Hematopoietic multipotent progenitor cell treated with erythropoietin and hydrocortisone succinate and interleukin-3 and kit ligand, for 8 days (in vitro differentiated cells): Measurements from ENCODE around the gene SYT1.
"Not testable (repeated sequence)": the region's sequence is repeated elsewhere in the genome, so short reads cannot be mapped to it uniquely, and the experiment has no call there.

Experiments
- DNase-seq: peaks from one replicate; pipeline ENCODE4 v3.0.0-alpha.2; 2015

The SYT1 gene

GRCh38 chr12:79156846-79157463 is 292.4 kb downstream of the SYT1 start:
- DNase-seq = no peak

- DNase-seq = no peak
Measured at GRCh38 chr12:79161249-79161934, 296.8 kb downstream of the SYT1 start.

GRCh38 chr12:79162147-79162772 is 297.7 kb downstream of the SYT1 start:
- DNase-seq = no peak

- no peak for DNase-seq
Measured at GRCh38 chr12:79162948-79163347, 298.4 kb downstream of the SYT1 start.

- DNase-seq = no peak
Measured at GRCh38 chr12:79164890-79165289, 300.3 kb downstream of the SYT1 start.

GRCh38 chr12:79168687-79169086 is 304.1 kb downstream of the SYT1 start:
- no peak for DNase-seq

GRCh38 chr12:79174626-79175025 is 310.1 kb downstream of the SYT1 start:
- no peak for DNase-seq

- DNase-seq = no peak
Measured at GRCh38 chr12:79183003-79183402, 318.4 kb downstream of the SYT1 start.

- no peak for DNase-seq
Measured at GRCh38 chr12:79183926-79184325, 319.4 kb downstream of the SYT1 start.

GRCh38 chr12:79186506-79186905 is 321.9 kb downstream of the SYT1 start:
- no peak for DNase-seq

- DNase-seq = no peak
Measured at GRCh38 chr12:79187032-79187431, 322.5 kb downstream of the SYT1 start.

GRCh38 chr12:79191391-79191790 is 326.8 kb downstream of the SYT1 start:
- DNase-seq = no peak

GRCh38 chr12:79194595-79194994 is 330.0 kb downstream of the SYT1 start:
- no peak for DNase-seq

- no peak for DNase-seq
Measured at GRCh38 chr12:79199166-79199565, 334.6 kb downstream of the SYT1 start.

- DNase-seq = no peak
Measured at GRCh38 chr12:79200176-79200575, 335.6 kb downstream of the SYT1 start.

GRCh38 chr12:79203058-79203647 is 338.6 kb downstream of the SYT1 start:
- no peak for DNase-seq

- no peak for DNase-seq
Measured at GRCh38 chr12:79206871-79207270, 342.3 kb downstream of the SYT1 start.

- DNase-seq = not testable (repeated sequence)
Measured at GRCh38 chr12:79210403-79210802, 345.8 kb downstream of the SYT1 start.

GRCh38 chr12:79217306-79217705 is 352.7 kb downstream of the SYT1 start:
- no peak for DNase-seq

GRCh38 chr12:79223210-79223609 is 358.6 kb downstream of the SYT1 start:
- DNase-seq = no peak

- no peak for DNase-seq
Measured at GRCh38 chr12:79223761-79224160, 359.2 kb downstream of the SYT1 start.

GRCh38 chr12:79227091-79227490 is 362.5 kb downstream of the SYT1 start:
- DNase-seq = no peak

- no peak for DNase-seq
Measured at GRCh38 chr12:79227646-79228045, 363.1 kb downstream of the SYT1 start.

GRCh38 chr12:79233341-79233781 is 368.8 kb downstream of the SYT1 start:
- DNase-seq = no peak
